H1 (cell line): ENCODE results near the gene CELF1. TPM values are rescaled to one million over a fixed set of nuclear protein-coding genes. Genes with fewer than 3 reads are reported as not detected.

ENCODE experiments used
- CTCF ChIA-PET: fragments of 300-600 bp; sonication (Branson Sonifier 250); formaldehyde crosslinking; loops from one replicate; lab custom pipeline; 2021; ENCODE audit not compliant: partially characterized antibody; lab: Charles Lee
- POLR2A ChIA-PET: fragments of 300-600 bp; sonication (Branson Sonifier 250); formaldehyde crosslinking; loops from one replicate; lab custom pipeline; 2021; ENCODE audit warnings: inconsistent platforms; ENCODE audit not compliant: partially characterized antibody; lab: Charles Lee
- DNase-seq, 2 experiments: peaks; one replicate each; pipeline versions ENCODE4 v3.0.0 to v3.0.0-alpha.2; 2010 to 2022; ENCODE audit warnings: low spot score in 2 of 2, low read depth in 1 of 2, mixed read lengths in 1 of 2
- FAIRE-seq: peaks from 2 replicates; lab custom pipeline; 2011; peaks lifted over from hg19 to GRCh38; lab: Jason Lieb, UNC
- H2AFZ ChIP-seq: 2 replicates; pipeline ENCODE4 v1.8.1; 2012; ENCODE audit warnings: low read length, inconsistent platforms
- H2AK5ac ChIP-seq: 2 replicates; pipeline ENCODE4 v1.6.1; 2013; ENCODE audit warnings: low read depth, low read length
- H2BK120ac ChIP-seq: replicated peaks from 2 replicates; pipeline ENCODE3; 2013; ENCODE audit warnings: low read depth, low read length, inconsistent platforms
- H2BK12ac ChIP-seq: 2 replicates; pipeline ENCODE4 v1.6.1; 2013; ENCODE audit warnings: low read depth, low read length
- H2BK15ac ChIP-seq: 2 replicates; pipeline ENCODE4 v1.6.1; 2013; ENCODE audit warnings: low read length
- H2BK20ac ChIP-seq: 2 replicates; pipeline ENCODE4 v1.6.1; 2013; ENCODE audit warnings: low read length
- H2BK5ac ChIP-seq: 2 replicates; pipeline ENCODE4 v1.6.1; 2013; ENCODE audit warnings: low read depth, low read length
- H3K14ac ChIP-seq: 2 replicates; pipeline ENCODE4 v1.6.1; 2013; ENCODE audit warnings: inconsistent platforms; ENCODE audit not compliant: insufficient read length
- H3K18ac ChIP-seq: 2 replicates; pipeline ENCODE4 v1.6.1; 2013; ENCODE audit warnings: low read length; ENCODE audit errors: extremely low read depth
- H3K23ac ChIP-seq: 2 replicates; pipeline ENCODE4 v1.6.1; 2013; ENCODE audit warnings: inconsistent platforms; ENCODE audit not compliant: insufficient read length
- H3K23me2 ChIP-seq: 2 replicates; pipeline ENCODE4 v1.6.1; 2013; ENCODE audit warnings: low read depth, low read length
- H3K27ac ChIP-seq: 2 replicates; pipeline ENCODE4 v1.6.1; 2011; ENCODE audit warnings: low read depth, low read length, inconsistent platforms
- H3K27me3 ChIP-seq, 4 experiments: replicated peaks in 1 of 4; 1 replicate in 1 of 4; 2 replicates in 3 of 4; pipeline versions ENCODE4 v1.6.1 to v1.8.1; 2011 to 2013; ENCODE audit warnings: low read length in 3 of 4, mild to moderate bottlenecking in 3 of 4, inconsistent platforms in 2 of 4, mixed read lengths in 2 of 4, moderate library complexity in 1 of 4; ENCODE audit not compliant: control insufficient read depth in 3 of 4, insufficient read depth in 3 of 4; ENCODE audit errors: extremely low read depth in 1 of 4
- H3K36me3 ChIP-seq, 4 experiments: 2 replicates each; pipeline versions ENCODE4 v1.6.1 to v1.8.1; 2011 to 2013; ENCODE audit warnings: mild to moderate bottlenecking in 4 of 4, low read length in 3 of 4, moderate library complexity in 2 of 4, control low read depth in 1 of 4, inconsistent platforms in 1 of 4; ENCODE audit not compliant: insufficient read depth in 4 of 4, control insufficient read depth in 2 of 4
- H3K4ac ChIP-seq: replicated peaks from 2 replicates; pipeline ENCODE3; 2013; ENCODE audit warnings: low read length, low read depth, mixed read lengths, inconsistent platforms; ENCODE audit not compliant: insufficient read length
- H3K4me1 ChIP-seq, 4 experiments: replicated peaks in 1 of 4; 1 replicate in 1 of 4; 2 replicates in 3 of 4; pipeline versions ENCODE4 v1.6.1 to v1.8.1; 2011 to 2013; ENCODE audit warnings: low read length in 3 of 4, inconsistent platforms in 2 of 4, mixed read lengths in 1 of 4; ENCODE audit not compliant: insufficient read depth in 4 of 4, control insufficient read depth in 3 of 4
- H3K4me2 ChIP-seq, 2 experiments: 2 replicates each; pipeline versions ENCODE4 v1.6.1 to v1.8.1; 2011 to 2013; ENCODE audit warnings: low read depth in 2 of 2, low read length in 2 of 2, control low read depth in 1 of 2, inconsistent platforms in 1 of 2, mild to moderate bottlenecking in 1 of 2; ENCODE audit not compliant: insufficient read depth in 1 of 2
- H3K4me3 ChIP-seq, 4 experiments: fragments of 200-600, 300-600 bp in 1 of 4; sonication (generic), shearing (Covaris generic), sonication (Bioruptor Twin) in 1 of 4; 2 replicates each; pipeline versions ENCODE4 v1.5.1 to v1.8.1; 2011 to 2016; ENCODE audit warnings: low read length in 4 of 4, low read depth in 3 of 4, control low read depth in 2 of 4, inconsistent platforms in 2 of 4, mild to moderate bottlenecking in 2 of 4, mixed read lengths in 1 of 4, moderate library complexity in 1 of 4; ENCODE audit not compliant: insufficient read depth in 2 of 4; ENCODE audit errors: extremely low read depth in 1 of 4
- H3K56ac ChIP-seq: replicated peaks from 2 replicates; pipeline ENCODE3; 2013; ENCODE audit warnings: low read depth, mild to moderate bottlenecking, mixed read lengths, low read length, inconsistent platforms; ENCODE audit not compliant: insufficient read length
- H3K79me1 ChIP-seq: 2 replicates; pipeline ENCODE4 v1.6.1; 2013; ENCODE audit warnings: low read depth, low read length, control low read depth
- H3K79me2 ChIP-seq, 2 experiments: 2 replicates each; pipeline versions ENCODE4 v1.6.1 to v1.8.1; 2012 to 2013; ENCODE audit warnings: low read length in 2 of 2, mild to moderate bottlenecking in 2 of 2, inconsistent platforms in 1 of 2; ENCODE audit not compliant: insufficient read depth in 2 of 2, control insufficient read depth in 1 of 2
- H3K9ac ChIP-seq, 4 experiments: replicated peaks in 1 of 4; 1 replicate in 1 of 4; 2 replicates in 3 of 4; pipeline versions ENCODE4 v1.6.1 to v1.8.1; 2011 to 2013; ENCODE audit warnings: low read depth in 3 of 4, low read length in 3 of 4, control low read depth in 2 of 4, mild to moderate bottlenecking in 2 of 4, moderate library complexity in 2 of 4, inconsistent platforms in 1 of 4; ENCODE audit errors: extremely low read depth in 1 of 4
- H3K9me3 ChIP-seq, 2 experiments: 2 replicates each; pipeline versions ENCODE4 v1.6.1 to v1.8.1; 2012 to 2013; ENCODE audit warnings: mild to moderate bottlenecking in 2 of 2, moderate library complexity in 2 of 2, control low read depth in 1 of 2, inconsistent platforms in 1 of 2, low read depth in 1 of 2, low read length in 1 of 2, mixed read lengths in 1 of 2; ENCODE audit not compliant: insufficient read depth in 2 of 2
- H4K20me1 ChIP-seq, 2 experiments: replicated peaks in 1 of 2; 2 replicates each; pipeline versions ENCODE3 to v1.8.1; 2011 to 2013; ENCODE audit warnings: inconsistent platforms in 2 of 2, low read length in 2 of 2, mild to moderate bottlenecking in 1 of 2; ENCODE audit not compliant: insufficient read depth in 2 of 2, control insufficient read depth in 1 of 2
- H4K5ac ChIP-seq: 2 replicates; pipeline ENCODE4 v1.6.1; 2013; ENCODE audit warnings: low read length, low read depth, mixed read lengths, inconsistent platforms; ENCODE audit not compliant: insufficient read length
- H4K8ac ChIP-seq: 2 replicates; pipeline ENCODE4 v1.8.0; 2013; ENCODE audit warnings: mild to moderate bottlenecking, moderate library complexity, low read length, inconsistent platforms; ENCODE audit not compliant: insufficient read depth; ENCODE audit errors: extremely low read depth
- H4K91ac ChIP-seq: replicated peaks from 2 replicates; pipeline ENCODE3; 2013; ENCODE audit warnings: low read length, mixed read lengths, inconsistent platforms; ENCODE audit not compliant: insufficient read length
- GABPA ChIP-seq: IDR thresholded peaks from 2 replicates; pipeline ENCODE4 v1.6.1; 2011; ENCODE audit warnings: mild to moderate bottlenecking, low read length, moderate library complexity, borderline replicate concordance; ENCODE audit not compliant: insufficient read depth
- KDM5A ChIP-seq: fragments of 200-600 bp; IDR thresholded peaks from 2 replicates; pipeline ENCODE4 v1.7.1; 2012; ENCODE audit warnings: mild to moderate bottlenecking, low read length, inconsistent platforms, mixed read lengths
- MAX ChIP-seq: IDR thresholded peaks from 2 replicates; pipeline ENCODE4 v1.6.1; 2012; ENCODE audit warnings: inconsistent platforms
- PHF8 ChIP-seq: fragments of 200-600 bp; sonication (generic); conservative IDR thresholded peaks from 2 replicates; pipeline ENCODE4 v1.7.1; 2012; ENCODE audit warnings: low read depth, mild to moderate bottlenecking, inconsistent platforms, low read length, moderate library complexity
- RXRA ChIP-seq: IDR thresholded peaks from 2 replicates; pipeline ENCODE4 v1.6.1; 2011; ENCODE audit warnings: low read depth, mild to moderate bottlenecking, low read length, moderate library complexity; ENCODE audit not compliant: insufficient read depth
- SAP30 ChIP-seq: fragments of 300-600 bp; sonication (generic); IDR thresholded peaks from 2 replicates; pipeline ENCODE4 v1.7.1; 2012; ENCODE audit warnings: low read length, moderate library complexity, mild to moderate bottlenecking, inconsistent platforms; ENCODE audit not compliant: insufficient read depth, insufficient replicate concordance
- SP2 ChIP-seq: IDR thresholded peaks from 2 replicates; pipeline ENCODE4 v1.6.1; 2012; ENCODE audit warnings: mild to moderate bottlenecking, low read length, inconsistent platforms
- TBP ChIP-seq: IDR thresholded peaks from 2 replicates; pipeline ENCODE4 v1.6.1; 2011; ENCODE audit warnings: low read depth, low read length, improper control_type of control experiment
- ZNF274 ChIP-seq: IDR thresholded peaks from 2 replicates; pipeline ENCODE4 v1.7.0; 2012; ENCODE audit warnings: low read length, borderline replicate concordance; ENCODE audit errors: extremely low read depth
- WGBS, 2 experiments: shearing (Covaris generic) in 1 of 2; methylation state at CpG; one replicate each; pipeline versions ENCODE4 v1.1.6 to v1.1.7; 2013 to 2015; ENCODE audit warnings: low lambda C conversion rate in 2 of 2, mixed read lengths in 2 of 2, inconsistent platforms in 1 of 2, low coverage in 1 of 2, missing lambda C conversion rate in 1 of 2; ENCODE audit not compliant: insufficient replicate concordance in 2 of 2, insufficient coverage in 1 of 2, insufficient read length in 1 of 2; ENCODE audit errors: extremely low coverage in 1 of 2, missing lambda C conversion rate in 1 of 2; 5-methylcytosine and 5-hydroxymethylcytosine counted together
- polyA plus RNA-seq, 7 experiments: library from polyadenylated mRNA; depleted of rRNA in 3 of 7; stranded (reverse) in 5 of 7; unstranded in 2 of 7; fragments of >200 nt in 5 of 7; fragments of 200-250 nt in 2 of 7; gene quantifications; 1 replicate in 5 of 7; 2 replicates in 1 of 7; 4 replicates in 1 of 7; pipeline versions ENCODE4 v1.2.1 to v1.2.3, GENCODE V29; 2011 to 2013; ENCODE audit warnings: missing spikeins in 2 of 7, mixed read lengths in 2 of 7
- total RNA-seq: library from RNA; stranded (reverse); fragmentation: NEBNext Ultra II Directional; extraction: Animal tissue kit (Norgen Biotek cat#: 25700); gene quantifications from 2 replicates; pipeline ENCODE4 v1.2.1, GENCODE V29; 2021

The CELF1 gene
- total and polyA plus RNA-seq, 2 of the 8 experiments (the other 6 are each of a cell fraction or from before 2014, with no cell fraction given) = 131 to 197 TPM

- no peak for FAIRE-seq
- DNase-seq = no peak
- TF ChIP-seq TBP (no peak), RXRA (no peak), PHF8 (no peak), GABPA (no peak), KDM5A (no peak), SAP30 (no peak), ZNF274 (no peak), MAX (no peak), SP2 (no peak)
Measured at GRCh38 chr11:47498149-47498548, 54.8 kb downstream of the CELF1 start.

More at GRCh38 chr11:47498149-47498548, 54.8 kb downstream of the CELF1 start:
- Histone ChIP-seq H3K14ac (no peak overlapping the region), H2BK120ac (no peak overlapping the region), H2BK15ac (no peak overlapping the region), H3K18ac (no peak overlapping the region), H3K27me3 (no peaks in the 10 kb centered on the region), H4K91ac (no peak overlapping the region), H3K4me2 (no peak overlapping the region), H4K8ac (no peak overlapping the region), H3K9ac (no peak overlapping the region), H3K4me1 (peaks cover 0 to 12% (median 2%) of the 10 kb centered on the region in 4 experiments; a peak in 4 of 7 replicates), H3K36me3 (peaks cover 0 to 16% (median 0%) of the 10 kb centered on the region in 4 experiments; a peak in 2 of 8 replicates), H3K23me2 (no peaks in the 10 kb centered on the region; the same call in 1 of the 2 replicates), H3K79me2 (peaks cover 9 to 96% of the 10 kb centered on the region in 2 experiments), H3K4ac (no peak overlapping the region), H2BK5ac (no peak overlapping the region), H2AK5ac (no peak overlapping the region), H3K79me1 (peaks cover 21% of the 10 kb centered on the region), H3K4me3 (no peak overlapping the region), H3K56ac (no peak overlapping the region), H2BK20ac (no peak overlapping the region), H4K20me1 (peaks cover 4 to 18% of the 10 kb centered on the region in 2 experiments), H3K9me3 (no peaks in the 10 kb centered on the region), H3K23ac (no peak overlapping the region), H2BK12ac (no peak overlapping the region), H2AFZ (no peak overlapping the region), H4K5ac (no peak overlapping the region), H3K27ac (no peak overlapping the region)
- ChIA-PET CTCF (interaction anchor here (0.8 to 1.9 kb wide), 4 partner anchors 9 to 119 kb away, joined by 3 to 7 read pairs (median 4); no protein-coding TSS in a partner anchor), POLR2A (interaction anchor here (0.9 to 1.8 kb wide), 4 partner anchors 9 to 54 kb away, joined by 3 to 5 read pairs (median 4); no protein-coding TSS in a partner anchor)
- 96% methylated on average over 3 of the region's 3 CpGs; no CpG with 5 or more reads in 1 of the 2 experiments for WGBS, 2 experiments
